Osteoblast (primary cell): Measurements from ENCODE around the gene TP53AIP1. TPM values are rescaled to one million over a fixed set of nuclear protein-coding genes. Genes with fewer than 3 reads are reported as not detected.

Experiments
- DNase-seq: peaks from one replicate; pipeline ENCODE4 v3.0.0; 2011; ENCODE audit warnings: low spot score, mixed read lengths; ENCODE audit not compliant: insufficient read length; ENCODE audit errors: missing footprints
- H2AFZ ChIP-seq: 2 replicates; pipeline ENCODE4 v1.6.0; 2011; ENCODE audit warnings: mild to moderate bottlenecking, low read length
- H3K27ac ChIP-seq: 2 replicates; pipeline ENCODE4 v1.5.1; 2011; ENCODE audit warnings: mild to moderate bottlenecking, low read depth, low read length, moderate library complexity
- H3K27me3 ChIP-seq: 2 replicates; pipeline ENCODE4 v1.6.0; 2012; ENCODE audit warnings: mild to moderate bottlenecking, control low read depth, inconsistent platforms, low read length, moderate library complexity; ENCODE audit not compliant: insufficient read depth
- H3K36me3 ChIP-seq: 2 replicates; pipeline ENCODE4 v1.5.1; 2011; ENCODE audit warnings: mild to moderate bottlenecking, low read length, control low read depth, moderate library complexity; ENCODE audit not compliant: insufficient read depth
- H3K4me1 ChIP-seq: 2 replicates; pipeline ENCODE4 v1.5.1; 2011; ENCODE audit warnings: mild to moderate bottlenecking, low read length, control low read depth, moderate library complexity; ENCODE audit not compliant: insufficient read depth
- H3K4me2 ChIP-seq: 2 replicates; pipeline ENCODE4 v1.6.0; 2011; ENCODE audit warnings: mild to moderate bottlenecking, low read length; ENCODE audit not compliant: insufficient read depth
- H3K4me3 ChIP-seq: fragments of 200-600 bp; sonication (generic); 3 replicates; pipeline ENCODE4 v1.5.1; 2012; ENCODE audit warnings: mild to moderate bottlenecking, low read length, inconsistent platforms; ENCODE audit not compliant: insufficient read depth
- H3K79me2 ChIP-seq: 2 replicates; pipeline ENCODE4 v1.6.0; 2012; ENCODE audit warnings: mild to moderate bottlenecking, low read length, control low read depth, inconsistent platforms; ENCODE audit not compliant: insufficient read depth
- H3K9me3 ChIP-seq: 2 replicates; pipeline ENCODE4 v1.5.1; 2011; ENCODE audit warnings: low read depth, low read length, control low read depth
- H4K20me1 ChIP-seq: 2 replicates; pipeline ENCODE4 v1.6.0; 2012; ENCODE audit warnings: mild to moderate bottlenecking, low read length, control low read depth; ENCODE audit not compliant: insufficient read depth
- total RNA-seq: library from RNA; depleted of rRNA; stranded (reverse); fragments of >200 nt; gene quantifications from 2 replicates; pipeline ENCODE4 v1.2.3, GENCODE V29; 2012
- TF ChIP-seq, protein P1 (sequence below): IDR thresholded peaks from 2 replicates; pipeline ENCODE4 v1.5.1; 2011; ENCODE audit warnings: mild to moderate bottlenecking, low read depth, low read length, moderate library complexity; ENCODE audit errors: extremely low read depth

The TP53AIP1 gene
- total RNA-seq, 1 donor, result under 0.01 TPM

DNA sequence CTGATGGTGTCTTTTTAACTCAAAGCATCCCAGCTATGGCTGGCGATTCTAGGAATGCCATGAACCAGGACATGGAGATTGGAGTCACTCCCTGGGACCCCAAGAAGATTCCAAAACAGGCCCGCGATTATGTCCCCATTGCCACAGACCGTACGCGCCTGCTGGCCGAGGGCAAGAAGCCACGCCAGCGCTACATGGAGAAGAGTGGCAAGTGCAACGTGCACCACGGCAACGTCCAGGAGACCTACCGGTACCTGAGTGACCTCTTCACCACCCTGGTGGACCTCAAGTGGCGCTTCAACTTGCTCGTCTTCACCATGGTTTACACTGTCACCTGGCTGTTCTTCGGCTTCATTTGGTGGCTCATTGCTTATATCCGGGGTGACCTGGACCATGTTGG is 31.4 kb downstream of the TP53AIP1 start:
- no peak for DNase-seq
- Histone ChIP-seq H3K79me2 (no peaks in the 10 kb centered on the region), H3K9me3 (no peaks in the 10 kb centered on the region), H3K4me1 (peaks cover 13% of the 10 kb centered on the region), H4K20me1 (no peaks in the 10 kb centered on the region), H3K27me3 (no peaks in the 10 kb centered on the region), H3K4me2 (no peak overlapping the region), H3K4me3 (no peak overlapping the region), H3K27ac (no peak overlapping the region), H2AFZ (no peak overlapping the region), H3K36me3 (no peaks in the 10 kb centered on the region)
- TF ChIP-seq, protein P1, sequence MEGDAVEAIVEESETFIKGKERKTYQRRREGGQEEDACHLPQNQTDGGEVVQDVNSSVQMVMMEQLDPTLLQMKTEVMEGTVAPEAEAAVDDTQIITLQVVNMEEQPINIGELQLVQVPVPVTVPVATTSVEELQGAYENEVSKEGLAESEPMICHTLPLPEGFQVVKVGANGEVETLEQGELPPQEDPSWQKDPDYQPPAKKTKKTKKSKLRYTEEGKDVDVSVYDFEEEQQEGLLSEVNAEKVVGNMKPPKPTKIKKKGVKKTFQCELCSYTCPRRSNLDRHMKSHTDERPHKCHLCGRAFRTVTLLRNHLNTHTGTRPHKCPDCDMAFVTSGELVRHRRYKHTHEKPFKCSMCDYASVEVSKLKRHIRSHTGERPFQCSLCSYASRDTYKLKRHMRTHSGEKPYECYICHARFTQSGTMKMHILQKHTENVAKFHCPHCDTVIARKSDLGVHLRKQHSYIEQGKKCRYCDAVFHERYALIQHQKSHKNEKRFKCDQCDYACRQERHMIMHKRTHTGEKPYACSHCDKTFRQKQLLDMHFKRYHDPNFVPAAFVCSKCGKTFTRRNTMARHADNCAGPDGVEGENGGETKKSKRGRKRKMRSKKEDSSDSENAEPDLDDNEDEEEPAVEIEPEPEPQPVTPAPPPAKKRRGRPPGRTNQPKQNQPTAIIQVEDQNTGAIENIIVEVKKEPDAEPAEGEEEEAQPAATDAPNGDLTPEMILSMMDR, result no peak

DNA sequence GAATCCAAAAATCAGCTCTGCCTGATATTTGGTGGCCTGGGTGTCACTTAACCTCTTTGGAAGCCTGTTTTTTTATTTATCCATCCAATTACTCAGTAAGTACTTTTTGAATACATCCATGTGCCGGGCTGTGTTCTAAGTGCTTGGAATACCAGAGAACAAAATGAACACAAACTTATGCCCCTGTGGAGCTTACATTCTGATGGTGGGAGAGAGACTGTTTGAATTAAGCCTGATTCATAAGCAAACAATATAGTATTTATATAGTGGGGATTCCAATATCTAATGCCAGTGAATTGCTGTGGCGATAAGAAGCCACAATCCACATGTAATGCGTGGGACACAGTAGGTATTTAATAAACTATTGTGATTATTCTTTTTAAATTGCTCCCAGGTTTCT is 32.1 kb downstream of the TP53AIP1 start:
- Histone ChIP-seq H3K9me3 (no peaks in the 10 kb centered on the region), H2AFZ (no peak overlapping the region), H3K79me2 (no peaks in the 10 kb centered on the region), H3K4me2 (no peak overlapping the region), H3K27ac (no peak overlapping the region), H3K27me3 (no peaks in the 10 kb centered on the region), H3K4me1 (peaks cover 18% of the 10 kb centered on the region), H3K4me3 (no peak overlapping the region), H4K20me1 (no peaks in the 10 kb centered on the region), H3K36me3 (no peaks in the 10 kb centered on the region)
- no peak for DNase-seq
- TF ChIP-seq, protein P1, result no peak

DNA sequence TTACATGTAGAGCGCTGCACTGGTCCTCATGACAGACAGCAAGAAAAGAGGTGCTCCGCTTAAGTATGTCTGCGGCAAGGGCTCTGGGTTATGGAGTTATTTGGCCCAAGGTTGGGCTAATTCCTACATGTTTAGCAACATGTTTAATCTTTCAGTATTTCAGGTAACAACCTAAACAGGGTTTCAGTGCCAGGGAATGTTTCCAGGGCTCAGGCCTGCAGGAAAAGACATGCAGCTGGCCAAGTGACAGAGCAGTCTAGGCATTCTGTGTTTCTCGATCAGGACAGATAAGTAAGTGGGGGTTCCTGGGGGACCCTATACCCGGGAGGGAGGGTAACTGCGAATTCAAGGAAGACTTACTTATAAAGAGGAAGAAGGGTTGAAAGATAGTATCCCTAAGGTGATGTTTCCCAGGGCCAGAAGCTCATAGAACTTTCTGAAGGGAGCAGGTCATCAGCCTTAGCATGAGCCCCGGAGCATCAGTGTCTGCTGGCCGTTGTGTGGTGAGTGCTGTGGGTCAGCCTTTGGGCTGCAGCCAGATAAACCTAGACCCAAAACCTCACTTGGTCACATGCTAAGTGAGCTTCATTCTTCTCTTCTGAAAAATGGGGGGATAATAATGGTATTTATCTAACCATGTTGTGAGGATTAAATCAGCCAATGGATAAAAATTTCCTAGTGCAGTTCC is 33.1 kb downstream of the TP53AIP1 start:
- H2AFZ ChIP-seq, result no peak overlapping the region
- no peaks in the 10 kb centered on the region for H4K20me1 ChIP-seq
- no peak overlapping the region for H3K27ac ChIP-seq
- no peak overlapping the region for H3K4me2 ChIP-seq
- H3K4me3 ChIP-seq, result no peak overlapping the region
- no peaks in the 10 kb centered on the region for H3K27me3 ChIP-seq
- H3K79me2 ChIP-seq, result no peaks in the 10 kb centered on the region
- DNase-seq, result no peak
- TF ChIP-seq, protein P1, result no peak
- H3K4me1 ChIP-seq, result peaks cover 22% of the 10 kb centered on the region
- H3K36me3 ChIP-seq, result no peaks in the 10 kb centered on the region
- no peaks in the 10 kb centered on the region for H3K9me3 ChIP-seq

DNA sequence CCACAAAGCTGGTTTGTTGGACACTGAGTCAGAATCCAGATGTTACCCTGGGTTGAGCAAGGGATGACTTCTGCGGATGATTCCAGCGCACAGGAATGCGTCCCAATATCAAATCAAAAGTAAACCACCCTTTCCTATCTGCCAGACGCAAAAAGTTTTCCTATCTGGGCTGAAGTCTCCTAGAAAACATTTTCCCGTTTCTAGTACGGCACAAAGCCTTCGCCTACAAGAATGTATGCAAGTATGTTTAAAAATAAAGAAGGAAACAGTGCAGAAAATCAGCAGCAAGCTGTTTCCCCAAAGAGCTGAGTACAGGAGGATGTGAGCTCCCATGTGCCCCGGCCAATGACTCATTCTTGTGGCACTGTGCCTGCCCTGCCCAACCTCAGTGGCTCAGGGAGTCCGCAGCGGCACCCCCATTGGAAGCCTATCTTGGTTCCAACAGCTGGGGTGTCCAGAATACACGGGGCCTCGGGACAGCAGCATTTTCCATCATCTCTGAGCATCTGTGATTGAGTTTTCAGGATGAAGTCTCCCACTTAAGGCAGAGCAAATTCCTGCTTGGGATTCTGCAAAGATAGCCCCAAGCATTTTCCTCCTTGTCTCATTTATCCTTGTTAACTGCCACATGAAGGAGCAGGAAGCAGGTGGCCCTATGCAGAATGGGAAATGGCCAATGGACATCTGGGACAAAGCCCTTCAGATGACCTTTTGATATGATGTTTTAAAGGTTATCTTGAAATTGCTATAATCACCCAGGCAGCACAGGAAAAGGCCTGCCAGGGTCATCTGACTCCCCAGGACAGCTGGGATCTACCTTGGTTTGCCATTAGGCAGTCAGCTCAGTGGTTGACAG is 34.1 kb downstream of the TP53AIP1 start:
- peaks cover 30% of the 10 kb centered on the region for H3K4me1 ChIP-seq
- peak overlapping the region; percentile 73 for H3K4me2 ChIP-seq
- H3K4me3 ChIP-seq, result peak overlapping the region; percentile 52
- H2AFZ ChIP-seq, result no peak overlapping the region
- TF ChIP-seq, protein P1, result no peak
- peak; percentile 94 for DNase-seq
- no peaks in the 10 kb centered on the region for H4K20me1 ChIP-seq
- no peaks in the 10 kb centered on the region for H3K36me3 ChIP-seq
- no peaks in the 10 kb centered on the region for H3K79me2 ChIP-seq
- H3K9me3 ChIP-seq, result no peaks in the 10 kb centered on the region
- H3K27me3 ChIP-seq, result no peaks in the 10 kb centered on the region
- peak overlapping the region; percentile 16 for H3K27ac ChIP-seq
